Muscle of leg (tissue), 11 donors: ENCODE results near the gene LPO. TPM values are rescaled to one million over a fixed set of nuclear protein-coding genes. Genes with fewer than 3 reads are reported as not detected.

Experiments
- DNase-seq: peaks from one replicate; pipeline ENCODE4 v3.0.0; 2013
- H3K27ac ChIP-seq: one replicate; pipeline ENCODE4 v1.5.1; 2013; ENCODE audit warnings: mild to moderate bottlenecking, low read length, control low read depth
- H3K27me3 ChIP-seq: one replicate; pipeline ENCODE4 v1.6.1; 2013; ENCODE audit warnings: low read length; ENCODE audit not compliant: control insufficient read depth, insufficient read depth
- H3K36me3 ChIP-seq: one replicate; pipeline ENCODE4 v1.6.1; 2013; ENCODE audit warnings: low read length; ENCODE audit not compliant: control insufficient read depth, insufficient read depth
- H3K4me1 ChIP-seq: one replicate; pipeline ENCODE4 v1.6.1; 2013; ENCODE audit warnings: low read length; ENCODE audit not compliant: control insufficient read depth, insufficient read depth
- H3K4me3 ChIP-seq: one replicate; pipeline ENCODE4 v1.5.1; 2013; ENCODE audit warnings: low read length, control low read depth
- H3K9me3 ChIP-seq: replicated peaks from 2 replicates; pipeline ENCODE4 v1.6.1; 2013; ENCODE audit warnings: low read depth, low read length; ENCODE audit not compliant: control insufficient read depth
- WGBS: methylation state at CpG from one replicate; pipeline ENCODE4 v1.1.5; 2013; ENCODE audit warnings: missing lambda C conversion rate; ENCODE audit not compliant: insufficient coverage; 5-methylcytosine and 5-hydroxymethylcytosine counted together
- polyA plus RNA-seq, 8 donors: library from polyadenylated mRNA; unstranded; fragments of 120-200 nt; gene quantifications; one replicate each; pipeline versions ENCODE4 v1.2.1 to v1.2.3, GENCODE V29; 2013; ENCODE audit warnings: inconsistent platforms in 1 of 8, low replicate concordance in 1 of 8; ENCODE audit not compliant: insufficient read length in 8 of 8, insufficient read depth in 1 of 8
- total RNA-seq: library from RNA; stranded (reverse); fragments of 120-200 nt; gene quantifications from one replicate; pipeline ENCODE4 v1.2.4, GENCODE V29; 2013

Gene LPO
- total and polyA plus RNA-seq, 9 donors, result 0.05 to 0.40 (median 0.11) TPM; not detected in 2

GRCh38 chr17:58268326-58268725 is 29.9 kb downstream of the LPO start:
- DNase-seq, result no peak
- H3K9me3 ChIP-seq, result no peaks in the 10 kb centered on the region
- peaks cover 6% of the 10 kb centered on the region for H3K27me3 ChIP-seq
- 87% methylated on average over 3 of the region's 12 CpGs for WGBS
- no peaks in the 10 kb centered on the region for H3K36me3 ChIP-seq
- no peak overlapping the region for H3K27ac ChIP-seq
- H3K4me3 ChIP-seq, result no peak overlapping the region
- H3K4me1 ChIP-seq, result no peaks in the 10 kb centered on the region

- Histone ChIP-seq H3K9me3 (no peaks in the 10 kb centered on the region), H3K4me3 (no peak overlapping the region), H3K36me3 (no peaks in the 10 kb centered on the region), H3K27ac (no peak overlapping the region), H3K4me1 (no peaks in the 10 kb centered on the region), H3K27me3 (peaks cover 6% of the 10 kb centered on the region)
- DNase-seq, result no peak
- 70% methylated on average over 2 of the region's 6 CpGs for WGBS
These were observed 30.6 kb downstream of the LPO start for GRCh38 chr17:58268774-58269556.

GRCh38 chr17:58269557-58270291 is 31.3 kb downstream of the LPO start:
- no peak overlapping the region for H3K27ac ChIP-seq
- H3K36me3 ChIP-seq, result no peaks in the 10 kb centered on the region
- no peak for DNase-seq
- no peak overlapping the region for H3K4me3 ChIP-seq
- WGBS, result 71% methylated on average over 1 of the region's 9 CpGs
- H3K4me1 ChIP-seq, result no peaks in the 10 kb centered on the region
- H3K27me3 ChIP-seq, result peaks cover 5% of the 10 kb centered on the region
- no peaks in the 10 kb centered on the region for H3K9me3 ChIP-seq

GRCh38 chr17:58270476-58271215 is 32.3 kb downstream of the LPO start:
- no peak for DNase-seq
- Histone ChIP-seq H3K36me3 (no peaks in the 10 kb centered on the region), H3K4me1 (no peaks in the 10 kb centered on the region), H3K27ac (no peak overlapping the region), H3K4me3 (no peak overlapping the region), H3K27me3 (peaks cover 5% of the 10 kb centered on the region), H3K9me3 (no peaks in the 10 kb centered on the region)
- WGBS, result 80% methylated on average over 11 of the region's 15 CpGs

GRCh38 chr17:58271216-58271931 is 33.0 kb downstream of the LPO start:
- DNase-seq, result no peak
- WGBS, result 90% methylated on average over 17 of the region's 21 CpGs
- Histone ChIP-seq H3K4me1 (no peaks in the 10 kb centered on the region), H3K27me3 (peaks cover 2% of the 10 kb centered on the region), H3K27ac (no peak overlapping the region), H3K9me3 (no peaks in the 10 kb centered on the region), H3K36me3 (no peaks in the 10 kb centered on the region), H3K4me3 (no peak overlapping the region)

GRCh38 chr17:58272367-58273280 is 34.2 kb downstream of the LPO start:
- DNase-seq, result no peak
- H3K4me3 ChIP-seq, result no peak overlapping the region
- H3K27me3 ChIP-seq, result peaks cover 2% of the 10 kb centered on the region
- no peaks in the 10 kb centered on the region for H3K36me3 ChIP-seq
- H3K27ac ChIP-seq, result no peak overlapping the region
- WGBS, result 86% methylated on average over 10 of the region's 12 CpGs
- no peaks in the 10 kb centered on the region for H3K9me3 ChIP-seq
- peaks cover 4% of the 10 kb centered on the region for H3K4me1 ChIP-seq

GRCh38 chr17:58273453-58274104 is 35.2 kb downstream of the LPO start:
- Histone ChIP-seq H3K27me3 (peaks cover 2% of the 10 kb centered on the region), H3K4me1 (peaks cover 13% of the 10 kb centered on the region), H3K36me3 (no peaks in the 10 kb centered on the region), H3K27ac (no peak overlapping the region), H3K4me3 (no peak overlapping the region), H3K9me3 (no peaks in the 10 kb centered on the region)
- DNase-seq, result no peak
- 87% methylated on average over 13 of the region's 15 CpGs for WGBS

GRCh38 chr17:58275417-58275816 is 37.0 kb downstream of the LPO start:
- Histone ChIP-seq H3K36me3 (no peaks in the 10 kb centered on the region), H3K4me1 (peaks cover 28% of the 10 kb centered on the region), H3K4me3 (no peak overlapping the region), H3K27ac (no peak overlapping the region), H3K9me3 (no peaks in the 10 kb centered on the region), H3K27me3 (peaks cover 5% of the 10 kb centered on the region)
- 88% methylated on average over 7 of the region's 10 CpGs for WGBS
- DNase-seq, result no peak

GRCh38 chr17:58276423-58276822 is 38.0 kb downstream of the LPO start:
- Histone ChIP-seq H3K27me3 (peaks cover 8% of the 10 kb centered on the region), H3K9me3 (no peaks in the 10 kb centered on the region), H3K27ac (no peak overlapping the region), H3K4me1 (peaks cover 29% of the 10 kb centered on the region), H3K36me3 (no peaks in the 10 kb centered on the region), H3K4me3 (no peak overlapping the region)
- no peak for DNase-seq
- 80% methylated on average over 1 of the region's 2 CpGs for WGBS
